C1 segment of cervical spinal cord (tissue), 14 donors: ENCODE measurements around the gene FOSL1.
A peak's percentile ranks its signal among the peaks of the same experiment; 100 is the strongest.

Experiments
- DNase-seq, 14 donors: peaks; one replicate each; lab custom pipeline; 2025; lab: John Stamatoyannopoulos, UW

Gene FOSL1

GRCh38 chr11:65900125-65900898, at the start of gene FOSL1:
Gene FOSL1, minus strand, starts transcription at chr11:65900388. Its CDS starts 49 bp downstream, at chr11:65900339.
- peak in 8 of 14 donors; percentile 27 to 78 (median 45) for DNase-seq

GRCh38 chr11:65947603-65948125, 47.5 kb upstream of the FOSL1 start:
- DNase-seq: no peak

- DNase-seq: no peak
These were observed 46.9 kb upstream of the FOSL1 start for GRCh38 chr11:65947133-65947532.

- DNase-seq: no peak
These were observed 46.5 kb upstream of the FOSL1 start for GRCh38 chr11:65946655-65947054.

- DNase-seq: no peak
These were observed 45.9 kb upstream of the FOSL1 start for GRCh38 chr11:65945941-65946558.

GRCh38 chr11:65945430-65945911, 45.3 kb upstream of the FOSL1 start, which contains the start of gene TSGA10IP:
Gene TSGA10IP, plus strand, starts transcription at chr11:65945480. Its CDS starts 196 bp downstream, at chr11:65945676.
- no peak for DNase-seq

- DNase-seq: no peak
These were observed 44.6 kb upstream of the FOSL1 start for GRCh38 chr11:65944767-65945166.

- DNase-seq: no peak
These were observed 44.0 kb upstream of the FOSL1 start for GRCh38 chr11:65944191-65944590.

- no peak for DNase-seq
These were observed 42.3 kb upstream of the FOSL1 start for GRCh38 chr11:65942531-65942930.

- no peak for DNase-seq
These were observed 41.6 kb upstream of the FOSL1 start for GRCh38 chr11:65941720-65942310.

GRCh38 chr11:65937766-65938165, 37.6 kb upstream of the FOSL1 start:
- no peak for DNase-seq

- peak in 1 of 14 donors; percentile 14 for DNase-seq
These were observed 33.8 kb upstream of the FOSL1 start for GRCh38 chr11:65934014-65934413.

- no peak for DNase-seq
These were observed 32.4 kb upstream of the FOSL1 start for GRCh38 chr11:65932558-65932919.

GRCh38 chr11:65931773-65932557, 31.8 kb upstream of the FOSL1 start:
- DNase-seq: no peak

GRCh38 chr11:65928667-65929066, 28.5 kb upstream of the FOSL1 start:
- no peak for DNase-seq

GRCh38 chr11:65927904-65928397, 27.8 kb upstream of the FOSL1 start:
- peak in 3 of 14 donors; percentile 18 to 34 (median 32) for DNase-seq

GRCh38 chr11:65925397-65925796, 25.2 kb upstream of the FOSL1 start:
- no peak for DNase-seq

GRCh38 chr11:65922565-65922964, 22.4 kb upstream of the FOSL1 start:
- no peak for DNase-seq

GRCh38 chr11:65921876-65922275, 21.7 kb upstream of the FOSL1 start:
- DNase-seq: no peak

- no peak for DNase-seq
These were observed 20.9 kb upstream of the FOSL1 start for GRCh38 chr11:65921033-65921555.

- DNase-seq: no peak
These were observed 20.2 kb upstream of the FOSL1 start for GRCh38 chr11:65920372-65920802.
